ENCODE measurements around the gene NOVA1.

DNA sequence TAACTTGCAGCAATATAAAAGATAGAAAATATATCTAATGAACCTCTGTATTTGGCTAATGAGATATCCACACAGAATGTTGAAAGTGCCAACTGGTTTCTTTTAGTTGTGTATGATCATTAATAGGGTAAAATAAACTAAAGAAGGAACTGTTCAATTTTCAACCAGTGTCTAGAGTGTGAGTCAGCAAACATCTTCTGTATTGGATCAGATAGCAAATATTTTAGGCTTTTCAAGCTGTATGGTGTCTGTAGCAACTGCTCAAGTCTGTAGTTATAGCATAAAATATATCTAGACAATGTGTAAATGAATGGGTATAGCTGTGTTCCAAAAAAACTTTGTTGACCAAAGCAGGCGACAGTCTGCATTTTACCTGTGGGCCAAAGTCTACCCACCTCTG, 23.5 kb upstream of the NOVA1 start:
- TF ChIP-seq POLR2A (IDR thresholded peaks at IDR 0.05; ENCODE audit: low read depth, low read length): no peak
- TF ChIP-seq, protein P1, sequence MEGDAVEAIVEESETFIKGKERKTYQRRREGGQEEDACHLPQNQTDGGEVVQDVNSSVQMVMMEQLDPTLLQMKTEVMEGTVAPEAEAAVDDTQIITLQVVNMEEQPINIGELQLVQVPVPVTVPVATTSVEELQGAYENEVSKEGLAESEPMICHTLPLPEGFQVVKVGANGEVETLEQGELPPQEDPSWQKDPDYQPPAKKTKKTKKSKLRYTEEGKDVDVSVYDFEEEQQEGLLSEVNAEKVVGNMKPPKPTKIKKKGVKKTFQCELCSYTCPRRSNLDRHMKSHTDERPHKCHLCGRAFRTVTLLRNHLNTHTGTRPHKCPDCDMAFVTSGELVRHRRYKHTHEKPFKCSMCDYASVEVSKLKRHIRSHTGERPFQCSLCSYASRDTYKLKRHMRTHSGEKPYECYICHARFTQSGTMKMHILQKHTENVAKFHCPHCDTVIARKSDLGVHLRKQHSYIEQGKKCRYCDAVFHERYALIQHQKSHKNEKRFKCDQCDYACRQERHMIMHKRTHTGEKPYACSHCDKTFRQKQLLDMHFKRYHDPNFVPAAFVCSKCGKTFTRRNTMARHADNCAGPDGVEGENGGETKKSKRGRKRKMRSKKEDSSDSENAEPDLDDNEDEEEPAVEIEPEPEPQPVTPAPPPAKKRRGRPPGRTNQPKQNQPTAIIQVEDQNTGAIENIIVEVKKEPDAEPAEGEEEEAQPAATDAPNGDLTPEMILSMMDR (IDR thresholded peaks at IDR 0.05; ENCODE audit: extremely low read depth in 1 of 2, insufficient read depth in 1 of 2, low read depth in 1 of 2, low read length in 2 of 2): no peak
- no peak for TF ChIP-seq EZH2 (IDR thresholded peaks at IDR 0.05; ENCODE audit: borderline replicate concordance, low read depth, low read length, severe bottlenecking)
- TF ChIP-seq, protein P2, sequence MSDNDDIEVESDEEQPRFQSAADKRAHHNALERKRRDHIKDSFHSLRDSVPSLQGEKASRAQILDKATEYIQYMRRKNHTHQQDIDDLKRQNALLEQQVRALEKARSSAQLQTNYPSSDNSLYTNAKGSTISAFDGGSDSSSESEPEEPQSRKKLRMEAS (IDR thresholded peaks at IDR 0.05; ENCODE audit: insufficient read depth, insufficient read length): no peak
- TF ChIP-seq POLR2AphosphoS5 (IDR thresholded peaks at IDR 0.05; ENCODE audit: insufficient read depth, low read depth, low read length): no peak
- no peak for TF ChIP-seq GATA2 (IDR thresholded peaks at IDR 0.05; ENCODE audit: insufficient read depth, insufficient read length, low read depth, low read length)

Measured in endothelial cell of umbilical vein (primary cell).